OCI-M2 (cell line): Measurements from ENCODE around the gene HIVEP1.

Experiments
- DNase-seq: peaks from one replicate; lab custom pipeline; 2025; ENCODE audit not compliant: unreplicated experiment; lab: John Stamatoyannopoulos, UW

The HIVEP1 gene

GRCh38 chr6:12012038-12012557, at the start of gene HIVEP1:
Gene HIVEP1, plus strand, starts transcription at chr6:12012312. Its CDS starts 3,317 bp downstream, at chr6:12015629.
- no peak for DNase-seq

GRCh38 chr6:11963756-11964500, 48.2 kb upstream of the HIVEP1 start:
- no peak for DNase-seq

- no peak for DNase-seq
These were observed 47.3 kb upstream of the HIVEP1 start for GRCh38 chr6:11964729-11965335.

GRCh38 chr6:11965499-11965898, 46.6 kb upstream of the HIVEP1 start:
- DNase-seq = no peak

- no peak for DNase-seq
These were observed 43.8 kb upstream of the HIVEP1 start for GRCh38 chr6:11968241-11968806.

- no peak for DNase-seq
These were observed 43.0 kb upstream of the HIVEP1 start for GRCh38 chr6:11969092-11969491.

- DNase-seq = no peak
These were observed 42.0 kb upstream of the HIVEP1 start for GRCh38 chr6:11970114-11970513.

GRCh38 chr6:11971154-11971553, 41.0 kb upstream of the HIVEP1 start:
- DNase-seq = no peak

GRCh38 chr6:11972270-11972669, 39.8 kb upstream of the HIVEP1 start:
- no peak for DNase-seq

GRCh38 chr6:11972806-11973205, 39.3 kb upstream of the HIVEP1 start:
- DNase-seq = no peak

- DNase-seq = no peak
These were observed 38.9 kb upstream of the HIVEP1 start for GRCh38 chr6:11973238-11973637.

GRCh38 chr6:11974089-11974488, 38.0 kb upstream of the HIVEP1 start:
- no peak for DNase-seq

- DNase-seq = no peak
These were observed 36.6 kb upstream of the HIVEP1 start for GRCh38 chr6:11975353-11975977.

GRCh38 chr6:11976489-11976888, 35.6 kb upstream of the HIVEP1 start:
- DNase-seq = no peak

GRCh38 chr6:11977193-11977592, 34.9 kb upstream of the HIVEP1 start:
- DNase-seq = no peak

GRCh38 chr6:11977738-11978137, 34.4 kb upstream of the HIVEP1 start:
- no peak for DNase-seq

GRCh38 chr6:11978169-11978987, 33.7 kb upstream of the HIVEP1 start:
- no peak for DNase-seq

GRCh38 chr6:11979866-11980265, 32.2 kb upstream of the HIVEP1 start:
- DNase-seq = no peak

- DNase-seq = no peak
These were observed 28.8 kb upstream of the HIVEP1 start for GRCh38 chr6:11983306-11983705.

GRCh38 chr6:11987386-11987785, 24.7 kb upstream of the HIVEP1 start:
- DNase-seq = no peak

GRCh38 chr6:11989386-11989785, 22.7 kb upstream of the HIVEP1 start:
- DNase-seq = no peak
